ENCODE results near the gene ATP9B.

- TF ChIP-seq CTCF (IDR thresholded peaks at IDR 0.05) = no peak
- TF ChIP-seq TAF1 (IDR thresholded peaks at IDR 0.05; ENCODE audit: borderline replicate concordance, low read depth, low read length) = no peak
- TF ChIP-seq POLR2AphosphoS5 (IDR thresholded peaks at IDR 0.05; ENCODE audit: low read depth, low read length) = no peak
- TF ChIP-seq ELF1 (IDR thresholded peaks at IDR 0.05) = no peak
- TF ChIP-seq GATA2 (CRISPR knock-in tag; IDR thresholded peaks at IDR 0.05) = no peak
- no peak for TF ChIP-seq EP300 (IDR thresholded peaks at IDR 0.05; ENCODE audit: borderline replicate concordance in 1 of 2, low read depth in 1 of 2, low read length in 1 of 2)
- TF ChIP-seq ZBTB33 (IDR thresholded peaks at IDR 0.05; ENCODE audit: borderline replicate concordance, low read depth) = no peak
- TF ChIP-seq USF1 (IDR thresholded peaks at IDR 0.05; ENCODE audit: borderline replicate concordance, low read depth) = no peak
- no peak for TF ChIP-seq PBX3 (IDR thresholded peaks at IDR 0.05)
- no peak for TF ChIP-seq EZH2phosphoT487 (IDR thresholded peaks at IDR 0.05; ENCODE audit: borderline replicate concordance, low read depth)
- TF ChIP-seq TEAD4 (IDR thresholded peaks at IDR 0.05; ENCODE audit: borderline replicate concordance, insufficient read depth) = no peak
Measured at GRCh38 chr18:79379931-79380815, 311.0 kb downstream of the ATP9B start.
